ENCODE results near the gene ELOB.

GRCh38 chr16:2762711-2763110, 14.4 kb downstream of the ELOB start:
- TF ChIP-seq, protein P1, sequence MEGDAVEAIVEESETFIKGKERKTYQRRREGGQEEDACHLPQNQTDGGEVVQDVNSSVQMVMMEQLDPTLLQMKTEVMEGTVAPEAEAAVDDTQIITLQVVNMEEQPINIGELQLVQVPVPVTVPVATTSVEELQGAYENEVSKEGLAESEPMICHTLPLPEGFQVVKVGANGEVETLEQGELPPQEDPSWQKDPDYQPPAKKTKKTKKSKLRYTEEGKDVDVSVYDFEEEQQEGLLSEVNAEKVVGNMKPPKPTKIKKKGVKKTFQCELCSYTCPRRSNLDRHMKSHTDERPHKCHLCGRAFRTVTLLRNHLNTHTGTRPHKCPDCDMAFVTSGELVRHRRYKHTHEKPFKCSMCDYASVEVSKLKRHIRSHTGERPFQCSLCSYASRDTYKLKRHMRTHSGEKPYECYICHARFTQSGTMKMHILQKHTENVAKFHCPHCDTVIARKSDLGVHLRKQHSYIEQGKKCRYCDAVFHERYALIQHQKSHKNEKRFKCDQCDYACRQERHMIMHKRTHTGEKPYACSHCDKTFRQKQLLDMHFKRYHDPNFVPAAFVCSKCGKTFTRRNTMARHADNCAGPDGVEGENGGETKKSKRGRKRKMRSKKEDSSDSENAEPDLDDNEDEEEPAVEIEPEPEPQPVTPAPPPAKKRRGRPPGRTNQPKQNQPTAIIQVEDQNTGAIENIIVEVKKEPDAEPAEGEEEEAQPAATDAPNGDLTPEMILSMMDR (IDR thresholded peaks at IDR 0.05) = no peak
- no peak for TF ChIP-seq POLR2A (IDR thresholded peaks at IDR 0.05)
